ENCODE measurements around the gene ACADS.
A peak's percentile ranks its signal among the peaks of the same experiment; 100 is the strongest.

ACADS gene

GRCh38 chr12:120761519-120761934, 35.9 kb downstream of the ACADS start:
- no peaks in the 10 kb centered on the region for H3K9me3 ChIP-seq (ENCODE audit: severe bottlenecking)
- no peak overlapping the region for H3K4me3 ChIP-seq (ENCODE audit: severe bottlenecking)
- peaks cover 21% of the 10 kb centered on the region for H3K36me3 ChIP-seq (ENCODE audit: low read depth)
- H3K27me3 ChIP-seq (ENCODE audit: insufficient read depth, poor library complexity, severe bottlenecking): no peaks in the 10 kb centered on the region
- DNase-seq (ENCODE audit: low spot score) (no peak), ATAC-seq (ENCODE audit: low read depth) (peak; percentile 72)
- H3K27ac ChIP-seq (ENCODE audit: poor library complexity, severe bottlenecking): no peak overlapping the region
- TF ChIP-seq, protein P1, sequence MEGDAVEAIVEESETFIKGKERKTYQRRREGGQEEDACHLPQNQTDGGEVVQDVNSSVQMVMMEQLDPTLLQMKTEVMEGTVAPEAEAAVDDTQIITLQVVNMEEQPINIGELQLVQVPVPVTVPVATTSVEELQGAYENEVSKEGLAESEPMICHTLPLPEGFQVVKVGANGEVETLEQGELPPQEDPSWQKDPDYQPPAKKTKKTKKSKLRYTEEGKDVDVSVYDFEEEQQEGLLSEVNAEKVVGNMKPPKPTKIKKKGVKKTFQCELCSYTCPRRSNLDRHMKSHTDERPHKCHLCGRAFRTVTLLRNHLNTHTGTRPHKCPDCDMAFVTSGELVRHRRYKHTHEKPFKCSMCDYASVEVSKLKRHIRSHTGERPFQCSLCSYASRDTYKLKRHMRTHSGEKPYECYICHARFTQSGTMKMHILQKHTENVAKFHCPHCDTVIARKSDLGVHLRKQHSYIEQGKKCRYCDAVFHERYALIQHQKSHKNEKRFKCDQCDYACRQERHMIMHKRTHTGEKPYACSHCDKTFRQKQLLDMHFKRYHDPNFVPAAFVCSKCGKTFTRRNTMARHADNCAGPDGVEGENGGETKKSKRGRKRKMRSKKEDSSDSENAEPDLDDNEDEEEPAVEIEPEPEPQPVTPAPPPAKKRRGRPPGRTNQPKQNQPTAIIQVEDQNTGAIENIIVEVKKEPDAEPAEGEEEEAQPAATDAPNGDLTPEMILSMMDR (IDR thresholded peaks at IDR 0.05; ENCODE audit: poor library complexity, severe bottlenecking): no peak
- H3K4me1 ChIP-seq (ENCODE audit: insufficient read depth, poor library complexity, severe bottlenecking): no peaks in the 10 kb centered on the region

DNA sequence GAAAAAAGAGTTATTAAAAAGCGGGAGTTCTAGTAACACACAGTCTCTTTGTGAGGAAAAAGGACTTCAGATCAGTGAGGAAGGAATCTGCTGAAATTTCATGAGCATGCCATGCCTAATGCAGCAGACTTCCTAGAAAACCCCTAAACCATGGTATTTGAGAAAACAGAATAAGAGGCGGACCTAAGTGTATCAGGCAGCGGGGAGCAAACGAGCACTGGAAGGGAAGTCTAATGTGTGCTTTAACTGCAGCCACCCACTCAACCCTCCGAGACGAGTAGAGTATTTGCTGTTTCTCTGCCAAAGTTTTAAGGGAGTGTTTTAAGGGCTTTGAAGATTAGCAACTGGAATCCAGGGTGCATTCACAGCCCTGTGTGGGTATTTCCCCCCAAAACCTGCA, 36.5 kb downstream of the ACADS start:
- TF ChIP-seq, protein P1 (IDR thresholded peaks at IDR 0.05; ENCODE audit: poor library complexity, severe bottlenecking): no peak
- no peaks in the 10 kb centered on the region for H3K9me3 ChIP-seq (ENCODE audit: severe bottlenecking)
- H3K27me3 ChIP-seq (ENCODE audit: insufficient read depth, poor library complexity, severe bottlenecking): no peaks in the 10 kb centered on the region
- no peak overlapping the region for H3K4me3 ChIP-seq (ENCODE audit: severe bottlenecking)
- no peak for DNase-seq (ENCODE audit: low spot score)
- H3K36me3 ChIP-seq (ENCODE audit: low read depth): peaks cover 27% of the 10 kb centered on the region
- H3K4me1 ChIP-seq (ENCODE audit: insufficient read depth, poor library complexity, severe bottlenecking): no peaks in the 10 kb centered on the region
- H3K27ac ChIP-seq (ENCODE audit: poor library complexity, severe bottlenecking): no peak overlapping the region
- ATAC-seq (ENCODE audit: low read depth): no peak

DNA sequence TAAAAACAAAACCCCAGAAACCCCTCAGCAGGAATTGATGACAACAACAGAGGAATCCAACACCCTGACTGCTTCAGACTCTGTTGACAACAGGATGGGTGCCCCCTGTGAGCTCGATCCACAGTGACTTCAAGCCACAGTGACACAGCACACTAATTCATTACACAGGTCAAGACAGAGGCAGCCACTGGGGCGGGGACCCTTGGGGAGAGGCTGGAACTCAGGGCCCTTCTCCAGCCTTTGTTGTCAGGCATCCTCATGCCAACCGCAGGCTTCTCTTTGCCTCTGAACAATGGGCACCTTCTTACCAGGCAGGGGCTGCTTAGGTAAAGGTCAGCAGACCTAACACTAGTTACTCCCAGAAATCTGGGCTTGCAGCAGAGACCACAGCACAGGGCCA, 37.6 kb downstream of the ACADS start:
- Histone ChIP-seq H3K4me1 (ENCODE audit: insufficient read depth, poor library complexity, severe bottlenecking) (no peaks in the 10 kb centered on the region), H3K9me3 (ENCODE audit: severe bottlenecking) (no peaks in the 10 kb centered on the region), H3K4me3 (ENCODE audit: severe bottlenecking) (no peak overlapping the region), H3K27me3 (ENCODE audit: insufficient read depth, poor library complexity, severe bottlenecking) (no peaks in the 10 kb centered on the region), H3K36me3 (ENCODE audit: low read depth) (peaks cover 38% of the 10 kb centered on the region), H3K27ac (ENCODE audit: poor library complexity, severe bottlenecking) (no peak overlapping the region)
- TF ChIP-seq, protein P1 (IDR thresholded peaks at IDR 0.05; ENCODE audit: poor library complexity, severe bottlenecking): no peak
- no peak for DNase-seq (ENCODE audit: low spot score)
- ATAC-seq (ENCODE audit: low read depth): no peak

GRCh38 chr12:120764816-120765215, 39.2 kb downstream of the ACADS start:
- TF ChIP-seq, protein P1 (IDR thresholded peaks at IDR 0.05; ENCODE audit: poor library complexity, severe bottlenecking): no peak
- Histone ChIP-seq H3K9me3 (ENCODE audit: severe bottlenecking) (no peaks in the 10 kb centered on the region), H3K27me3 (ENCODE audit: insufficient read depth, poor library complexity, severe bottlenecking) (no peaks in the 10 kb centered on the region), H3K36me3 (ENCODE audit: low read depth) (peaks cover 42% of the 10 kb centered on the region), H3K27ac (ENCODE audit: poor library complexity, severe bottlenecking) (no peak overlapping the region), H3K4me3 (ENCODE audit: severe bottlenecking) (no peak overlapping the region), H3K4me1 (ENCODE audit: insufficient read depth, poor library complexity, severe bottlenecking) (no peaks in the 10 kb centered on the region)
- ATAC-seq (ENCODE audit: low read depth) (no peak), DNase-seq (ENCODE audit: low spot score) (no peak)

- ATAC-seq (ENCODE audit: low read depth) (no peak), DNase-seq (ENCODE audit: low spot score) (no peak)
- Histone ChIP-seq H3K4me3 (ENCODE audit: severe bottlenecking) (no peak overlapping the region), H3K36me3 (ENCODE audit: low read depth) (peaks cover 42% of the 10 kb centered on the region), H3K27me3 (ENCODE audit: insufficient read depth, poor library complexity, severe bottlenecking) (no peaks in the 10 kb centered on the region), H3K4me1 (ENCODE audit: insufficient read depth, poor library complexity, severe bottlenecking) (no peaks in the 10 kb centered on the region), H3K9me3 (ENCODE audit: severe bottlenecking) (no peaks in the 10 kb centered on the region), H3K27ac (ENCODE audit: poor library complexity, severe bottlenecking) (no peak overlapping the region)
- TF ChIP-seq, protein P1 (IDR thresholded peaks at IDR 0.05; ENCODE audit: poor library complexity, severe bottlenecking): no peak
These were observed 40.9 kb downstream of the ACADS start for GRCh38 chr12:120766566-120766965.

Data from RWPE2 (cell line).